Activated T-helper 2 cell treated with anti-CD3 and anti-CD28 coated beads, Interferon-gamma antibody, Interleukin-2, Interleukin-4, amounts not matched to agents 10 μg/mL and 5 μg/mL and 100 μg/mL, durations not matched to agents 14 hours and 24 hours and 36 hours (primary cell): ENCODE data around the gene ZNF423. TPM values are rescaled to one million over a fixed set of nuclear protein-coding genes. Genes with fewer than 3 reads are reported as not detected.

Source experiments
- DNase-seq: peaks from one replicate; pipeline ENCODE4 v3.0.0; 2021; ENCODE audit warnings: low spot score
- H3K27ac Mint-ChIP-seq: one replicate; pipeline ENCODE4 v1.8.0; 2021; ENCODE audit warnings: mixed read lengths
- H3K27me3 Mint-ChIP-seq: one replicate; pipeline ENCODE4 v1.8.0; 2021; ENCODE audit warnings: low read depth, mixed read lengths
- H3K36me3 Mint-ChIP-seq: one replicate; pipeline ENCODE4 v1.8.0; 2021; ENCODE audit warnings: low read depth, mixed read lengths
- H3K4me1 Mint-ChIP-seq: one replicate; pipeline ENCODE4 v1.8.0; 2021; ENCODE audit warnings: low read depth, mixed read lengths
- H3K4me3 Mint-ChIP-seq: one replicate; pipeline ENCODE4 v1.8.0; 2021; ENCODE audit warnings: low read depth, mild to moderate bottlenecking, moderate library complexity, mixed read lengths
- H3K9me3 Mint-ChIP-seq: one replicate; pipeline ENCODE4 v1.8.0; 2021; ENCODE audit warnings: mixed read lengths
- intact Hi-C: fragments of 100-400 bp; cut with micrococcal nuclease; formaldehyde crosslinking; loops from one replicate; pipeline ENCODE4 v1.15.1; 2023
- total RNA-seq: library from RNA; stranded (reverse); gene quantifications from 2 replicates; pipeline ENCODE4 v1.2.3, GENCODE V29; 2022

The ZNF423 gene
- total RNA-seq, 1 donor from 2014 or later = not detected

DNA sequence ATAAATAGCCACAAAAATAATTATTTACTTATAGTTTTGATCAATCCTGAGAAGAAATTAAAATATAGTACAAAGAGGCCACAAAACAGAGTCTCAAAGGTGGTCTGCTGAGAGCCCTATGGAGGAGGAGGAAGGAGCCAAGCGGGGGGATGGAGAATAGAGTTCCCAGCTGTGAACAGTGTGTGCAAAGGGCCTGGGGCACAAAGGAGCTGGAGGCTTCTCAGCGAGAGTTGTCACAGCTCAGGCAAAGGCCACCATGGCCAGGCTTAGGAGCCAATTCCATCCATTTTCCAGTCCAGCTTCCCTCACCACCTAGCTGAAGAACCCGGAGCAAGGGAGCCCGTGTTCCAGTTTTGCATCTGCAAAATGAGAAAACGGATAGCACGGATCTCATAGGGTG lies 5.4 kb upstream of the ZNF423 start:
- H3K36me3 Mint-ChIP-seq = no peaks in the 10 kb centered on the region
- H3K27me3 Mint-ChIP-seq = peaks cover 41% of the 10 kb centered on the region
- peaks cover 5% of the 10 kb centered on the region for H3K4me1 Mint-ChIP-seq
- no peaks in the 10 kb centered on the region for H3K9me3 Mint-ChIP-seq
- intact Hi-C loops = no loop called here
- no peak overlapping the region for H3K4me3 Mint-ChIP-seq
- DNase-seq = no peak
- no peak overlapping the region for H3K27ac Mint-ChIP-seq

- Mint-ChIP-seq H3K27ac (no peak overlapping the region), H3K4me3 (no peak overlapping the region), H3K4me1 (peaks cover 5% of the 10 kb centered on the region), H3K9me3 (no peaks in the 10 kb centered on the region), H3K36me3 (no peaks in the 10 kb centered on the region), H3K27me3 (peaks cover 41% of the 10 kb centered on the region)
- no peak for DNase-seq
- intact Hi-C loops = no loop called here
Measured at GRCh38 chr16:49860593-49860992, 4.7 kb upstream of the ZNF423 start.

DNA sequence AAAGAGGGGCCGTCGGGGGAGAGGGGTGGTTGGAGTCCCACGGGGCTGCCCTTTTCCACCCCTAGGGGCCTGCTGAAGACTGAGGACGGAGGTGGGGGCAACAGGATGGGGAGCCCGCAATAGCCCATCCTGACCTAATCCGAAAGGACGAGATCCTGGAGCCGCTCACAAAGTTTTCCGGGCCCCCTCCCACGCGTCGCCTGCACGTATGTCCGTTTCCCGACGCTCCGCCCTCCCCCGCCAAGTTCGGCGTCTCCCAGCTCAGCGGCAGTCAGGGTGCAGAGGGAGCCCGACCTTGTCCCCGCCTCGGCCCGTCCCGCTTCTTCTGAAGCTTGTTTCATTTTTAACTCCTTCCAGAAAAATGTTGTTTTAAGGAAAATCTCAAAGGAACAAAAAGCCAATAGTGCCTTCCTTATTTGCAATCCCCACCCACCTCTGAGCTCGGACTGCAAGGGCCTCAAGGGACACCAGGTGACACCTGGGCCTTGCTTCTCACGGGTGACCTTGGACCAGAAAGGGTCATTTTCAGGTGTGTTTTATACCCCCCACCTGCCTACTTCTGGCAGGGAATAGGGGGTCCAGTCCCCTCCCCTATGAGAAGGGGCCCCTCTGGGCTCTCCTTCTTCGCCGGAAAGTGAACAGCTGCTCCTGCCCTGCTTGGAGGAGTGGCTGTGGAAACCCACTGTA lies 3.4 kb upstream of the ZNF423 start:
- H3K27me3 Mint-ChIP-seq = peaks cover 41% of the 10 kb centered on the region
- H3K36me3 Mint-ChIP-seq = no peaks in the 10 kb centered on the region
- intact Hi-C loops = no loop called here
- peak overlapping the region; percentile 47 for H3K4me3 Mint-ChIP-seq
- DNase-seq = no peak
- no peak overlapping the region for H3K27ac Mint-ChIP-seq
- no peaks in the 10 kb centered on the region for H3K9me3 Mint-ChIP-seq
- H3K4me1 Mint-ChIP-seq = peaks cover 5% of the 10 kb centered on the region

DNA sequence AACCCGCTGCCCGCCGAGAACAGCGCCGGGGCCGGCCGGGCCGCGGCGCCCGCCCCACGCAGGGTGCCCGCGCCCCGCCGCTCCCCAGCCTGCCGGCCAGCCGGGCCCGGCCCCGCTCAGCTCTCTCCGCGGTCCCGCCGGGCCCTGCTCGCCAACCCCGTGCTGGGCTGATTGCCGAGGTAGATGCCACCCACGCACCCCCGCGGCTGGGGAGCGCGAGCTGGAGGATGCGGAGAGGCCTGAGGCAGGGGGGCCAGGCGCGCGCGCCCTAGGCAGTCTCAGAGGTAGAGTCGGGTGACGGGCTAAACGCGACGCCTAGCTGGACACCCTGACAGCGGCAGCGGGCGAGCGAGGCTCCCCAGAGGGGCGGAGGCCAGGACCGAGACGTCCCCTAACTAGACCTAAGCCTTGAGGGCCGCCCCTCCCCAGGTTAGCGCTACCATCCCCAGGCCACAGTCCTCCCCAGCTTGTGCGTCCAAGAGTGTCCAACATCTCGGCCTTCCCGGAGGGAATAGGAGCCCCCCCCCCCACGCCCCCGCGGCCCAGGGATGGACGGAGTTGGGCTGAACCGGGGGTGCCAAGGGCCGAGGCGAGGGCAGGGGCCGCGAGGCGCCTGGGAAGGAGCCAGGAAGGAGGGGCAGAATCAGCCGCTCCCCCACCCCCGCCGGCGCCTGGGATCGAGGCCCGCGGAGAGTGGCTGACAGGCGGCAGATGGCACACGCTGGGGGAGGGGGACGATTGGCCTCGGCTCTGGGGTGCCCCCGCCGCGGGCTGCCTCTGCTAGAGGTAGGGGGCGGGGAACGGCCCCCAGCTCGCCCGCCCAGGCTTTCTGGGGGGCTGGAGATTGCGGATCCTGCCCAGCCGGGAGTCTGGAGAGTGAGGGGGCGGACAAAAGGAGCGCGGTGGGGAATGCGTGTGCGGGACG lies 2.5 kb upstream of the ZNF423 start:
- Mint-ChIP-seq H3K4me1 (peaks cover 5% of the 10 kb centered on the region), H3K27me3 (peaks cover 45% of the 10 kb centered on the region), H3K4me3 (no peak overlapping the region), H3K27ac (no peak overlapping the region), H3K36me3 (no peaks in the 10 kb centered on the region), H3K9me3 (no peaks in the 10 kb centered on the region)
- intact Hi-C loops = no loop called here
- DNase-seq = no peak

DNA sequence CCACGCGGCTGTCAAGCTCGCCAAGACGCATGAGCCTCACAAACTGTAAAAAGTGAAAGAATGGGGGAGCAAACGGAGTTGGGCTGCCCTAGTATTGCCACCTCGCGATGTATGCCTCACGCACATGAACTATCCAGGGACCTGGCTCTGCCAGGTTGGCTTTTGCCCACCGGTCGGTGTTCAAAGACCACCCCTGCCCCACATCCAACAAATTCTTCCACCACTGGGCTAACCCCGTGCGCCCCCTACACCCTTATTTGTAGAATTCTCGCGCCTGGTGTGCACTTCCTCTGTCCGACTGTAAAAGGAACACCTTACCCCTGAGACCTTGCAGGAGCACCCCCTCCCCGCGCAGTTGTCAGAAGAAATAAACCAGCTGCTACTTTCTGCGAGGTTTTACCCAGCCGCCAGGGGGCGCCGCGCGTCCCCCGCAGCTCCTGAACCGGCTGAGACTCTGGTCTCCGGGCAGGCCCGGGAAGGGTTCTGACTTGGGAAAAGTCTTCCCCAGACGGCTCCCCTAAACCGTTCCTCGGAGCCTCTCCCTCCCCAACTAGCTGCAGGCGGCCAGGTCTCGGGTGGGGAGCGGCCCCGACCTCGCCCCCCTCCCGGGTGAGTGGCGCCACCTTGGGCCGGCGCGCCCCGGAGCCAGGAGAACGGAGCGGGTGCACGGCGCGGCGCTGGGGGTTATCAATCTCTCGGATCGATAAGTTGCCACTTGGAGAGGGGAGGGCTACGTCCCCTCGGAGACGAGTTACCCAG lies 1.7 kb upstream of the ZNF423 start:
- H3K4me1 Mint-ChIP-seq = peaks cover 5% of the 10 kb centered on the region
- peak overlapping the region; percentile 81 for H3K4me3 Mint-ChIP-seq
- H3K27me3 Mint-ChIP-seq = peaks cover 47% of the 10 kb centered on the region
- DNase-seq = peak; percentile 41
- intact Hi-C loops = no loop called here
- no peak overlapping the region for H3K27ac Mint-ChIP-seq
- no peaks in the 10 kb centered on the region for H3K36me3 Mint-ChIP-seq
- no peaks in the 10 kb centered on the region for H3K9me3 Mint-ChIP-seq

DNA sequence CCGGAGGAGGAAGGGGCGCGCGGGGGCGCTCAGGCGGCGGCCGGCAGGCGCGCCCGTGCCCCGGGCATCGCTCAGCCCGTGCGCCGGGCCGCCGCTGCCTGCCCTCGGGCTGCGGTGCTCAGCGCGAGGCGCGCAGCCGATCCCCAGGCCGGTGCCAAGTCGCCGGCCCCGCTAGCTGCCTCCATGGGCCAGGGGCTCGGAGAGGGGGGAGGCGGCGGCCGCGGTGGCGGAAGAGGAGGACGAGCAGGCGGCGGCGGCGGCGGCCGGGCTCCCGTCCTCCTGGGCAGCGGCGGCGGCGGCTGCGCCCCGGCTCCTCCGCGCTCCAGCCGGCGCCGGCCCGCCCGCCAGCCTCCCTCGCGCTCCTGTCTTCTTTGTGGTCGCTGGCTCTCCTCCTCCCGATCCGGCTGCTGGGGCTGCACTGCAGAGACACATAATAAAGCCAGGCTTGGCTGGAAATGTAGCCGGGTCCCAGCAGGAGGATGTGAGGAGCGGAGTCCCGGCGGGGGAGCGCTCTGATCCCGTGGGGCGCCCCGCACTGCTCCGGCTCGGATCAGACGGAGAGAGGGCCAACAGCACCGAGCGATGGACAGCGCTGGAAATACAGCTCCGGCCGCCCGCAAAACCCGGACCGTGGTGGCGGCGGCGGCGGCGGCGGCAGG lies 889 bp upstream of the ZNF423 start:
- peaks cover 49% of the 10 kb centered on the region for H3K27me3 Mint-ChIP-seq
- no peak for DNase-seq
- intact Hi-C loops = no loop called here
- no peaks in the 10 kb centered on the region for H3K9me3 Mint-ChIP-seq
- H3K27ac Mint-ChIP-seq = no peak overlapping the region
- peak overlapping the region; percentile 61 for H3K4me3 Mint-ChIP-seq
- H3K4me1 Mint-ChIP-seq = peaks cover 5% of the 10 kb centered on the region
- no peaks in the 10 kb centered on the region for H3K36me3 Mint-ChIP-seq

DNA sequence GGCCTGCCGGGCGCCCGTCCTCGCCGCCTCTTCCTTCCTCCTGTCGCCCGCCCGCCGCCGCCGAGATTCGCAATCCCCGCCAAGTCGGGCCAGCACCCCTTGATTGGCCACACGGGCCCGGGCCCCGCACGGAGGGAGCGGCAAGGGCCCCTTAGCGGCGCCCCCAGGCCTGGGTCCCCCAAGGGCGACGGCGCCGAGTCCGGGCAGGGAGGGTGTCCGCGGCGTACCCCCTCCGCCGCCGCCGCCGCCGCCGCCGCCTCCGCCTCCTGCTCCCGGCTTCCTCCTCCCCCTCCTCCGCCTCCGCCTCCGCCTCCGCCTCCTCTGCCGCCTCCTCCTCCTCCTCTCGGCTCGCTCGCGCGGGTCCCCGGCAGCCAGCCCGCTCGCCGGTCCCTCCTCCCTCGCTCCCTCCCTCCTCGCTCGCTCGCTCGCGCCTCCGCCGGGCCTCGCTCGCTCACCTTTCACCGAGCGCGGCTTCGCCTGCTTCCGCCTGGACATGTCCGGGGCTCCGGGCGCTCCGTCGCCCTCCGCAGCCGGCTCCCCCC lies 561 bp downstream of the ZNF423 start:
- peaks cover 44% of the 10 kb centered on the region for H3K27me3 Mint-ChIP-seq
- intact Hi-C loops = no loop called here

GRCh38 chr16:49854796-49855203 lies 1.1 kb downstream of the ZNF423 start:
- Mint-ChIP-seq H3K27ac (no peak overlapping the region), H3K9me3 (no peaks in the 10 kb centered on the region), H3K4me3 (peak overlapping the region; percentile 70), H3K4me1 (peaks cover 5% of the 10 kb centered on the region), H3K27me3 (peaks cover 40% of the 10 kb centered on the region), H3K36me3 (no peaks in the 10 kb centered on the region)
- DNase-seq = no peak
- intact Hi-C loops = no loop called here

More for the DNA sequence above, 561 bp downstream of the ZNF423 start:
- peak overlapping the region; percentile 17 for H3K4me3 Mint-ChIP-seq
- H3K9me3 Mint-ChIP-seq = no peaks in the 10 kb centered on the region
- peaks cover 5% of the 10 kb centered on the region for H3K4me1 Mint-ChIP-seq
- no peaks in the 10 kb centered on the region for H3K36me3 Mint-ChIP-seq
- no peak overlapping the region for H3K27ac Mint-ChIP-seq
- DNase-seq = peak; percentile 74

GRCh38 chr16:49854188-49854795 lies 1.6 kb downstream of the ZNF423 start:
- H3K4me3 Mint-ChIP-seq = peak overlapping the region; percentile 70
- no peak overlapping the region for H3K27ac Mint-ChIP-seq

GRCh38 chr16:49852279-49852678 lies 3.6 kb downstream of the ZNF423 start:
- no peaks in the 10 kb centered on the region for H3K4me1 Mint-ChIP-seq
- H3K9me3 Mint-ChIP-seq = no peaks in the 10 kb centered on the region
- no peak overlapping the region for H3K27ac Mint-ChIP-seq
- no peaks in the 10 kb centered on the region for H3K36me3 Mint-ChIP-seq
- H3K4me3 Mint-ChIP-seq = no peak overlapping the region
- no peak for DNase-seq
- peaks cover 38% of the 10 kb centered on the region for H3K27me3 Mint-ChIP-seq
- intact Hi-C loops = no loop called here

More at GRCh38 chr16:49854188-49854795, 1.6 kb downstream of the ZNF423 start:
- H3K9me3 Mint-ChIP-seq = no peaks in the 10 kb centered on the region
- no peak for DNase-seq
- H3K4me1 Mint-ChIP-seq = peaks cover 3% of the 10 kb centered on the region
- peaks cover 38% of the 10 kb centered on the region for H3K27me3 Mint-ChIP-seq
- no peaks in the 10 kb centered on the region for H3K36me3 Mint-ChIP-seq
- intact Hi-C loops = no loop called here

DNA sequence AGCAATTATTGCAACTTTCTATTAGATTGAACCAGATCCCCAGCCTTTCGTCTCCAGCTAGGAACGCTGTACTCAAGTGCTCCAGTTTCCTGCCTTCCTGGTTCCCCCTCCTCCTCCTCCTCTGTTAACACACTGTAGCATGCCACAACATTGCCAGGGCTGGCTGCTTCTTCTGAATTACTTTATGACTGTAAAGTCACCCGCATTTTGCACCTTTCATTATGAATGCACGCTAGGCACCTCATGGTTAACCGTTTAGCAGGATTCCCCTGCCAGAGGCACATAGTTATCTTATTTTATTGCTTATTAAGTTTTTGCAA lies 4.5 kb downstream of the ZNF423 start:
- no peak for DNase-seq
- no peaks in the 10 kb centered on the region for H3K4me1 Mint-ChIP-seq
- no peaks in the 10 kb centered on the region for H3K9me3 Mint-ChIP-seq
- intact Hi-C loops = no loop called here
- no peaks in the 10 kb centered on the region for H3K36me3 Mint-ChIP-seq
- H3K4me3 Mint-ChIP-seq = no peak overlapping the region
- no peak overlapping the region for H3K27ac Mint-ChIP-seq
- peaks cover 39% of the 10 kb centered on the region for H3K27me3 Mint-ChIP-seq
